Measurements from ENCODE around the gene SFT2D1. TPM values are rescaled to one million over a fixed set of nuclear protein-coding genes. Genes with fewer than 3 reads are reported as not detected.

Gene SFT2D1
- total and polyA plus RNA-seq, 9 of the 15 experiments (the other 6 are each of a cell fraction or from before 2014, with no cell fraction given), result 54.4 to 140 (median 74.6) TPM

DNA sequence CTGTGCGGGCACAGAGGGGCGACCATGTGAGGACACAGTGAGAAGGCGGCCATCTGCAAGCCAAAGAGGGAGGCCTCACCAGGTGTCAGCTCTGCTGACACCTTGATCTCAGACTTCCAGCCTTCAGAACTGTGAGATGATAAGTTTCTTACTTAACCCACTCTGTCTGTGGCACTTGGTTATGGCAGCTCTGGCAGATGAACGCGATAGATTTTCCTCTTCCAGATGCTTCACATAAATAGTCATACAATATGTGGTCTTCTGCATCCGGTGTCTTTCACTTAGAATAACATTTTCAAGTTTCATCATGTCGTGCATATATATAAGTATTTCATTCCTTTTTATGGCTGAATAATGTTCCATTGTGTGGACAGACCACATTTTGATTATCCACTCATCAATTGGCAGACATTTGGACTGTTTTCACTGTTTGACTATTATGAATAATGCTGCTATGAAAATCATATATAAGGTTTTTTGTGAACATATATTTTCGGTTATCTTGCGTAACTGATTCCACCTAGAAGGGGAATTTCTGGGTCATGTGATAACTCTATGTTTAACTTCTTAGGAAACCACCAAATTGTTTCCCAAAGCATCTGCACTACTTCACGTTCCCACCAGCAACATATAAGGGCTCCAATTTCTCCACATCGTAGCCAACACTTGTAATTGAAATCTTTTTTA is 64.3 kb downstream of the SFT2D1 start:
- peaks cover 25 to 54% of the 10 kb centered on the region in 2 experiments for H3K27me3 ChIP-seq (ENCODE audit: control insufficient read depth in 2 of 2, insufficient read depth in 2 of 2, low read length in 2 of 2)
- POLR2A ChIA-PET, result no interaction called here
- H3K4me2 ChIP-seq (ENCODE audit: insufficient read depth, low read length), result no peak overlapping the region
- no peaks in the 10 kb centered on the region for H3K36me3 ChIP-seq (ENCODE audit: control insufficient read depth, insufficient read depth, low read length)
- H3K9ac ChIP-seq (ENCODE audit: insufficient read depth in 1 of 2, low read depth in 2 of 2, low read length in 2 of 2), result no peak overlapping the region
- H3K4me1 ChIP-seq (replicated peaks in 1 of 2; ENCODE audit: control insufficient read depth in 2 of 2, insufficient read depth in 2 of 2, low read length in 2 of 2), result peaks cover 0 to 3% of the 10 kb centered on the region in 2 experiments; a peak in 1 of 5 replicates
- no peak overlapping the region for H3K4me3 ChIP-seq
- no TSS peak for BruUV-seq (replicated peaks)
- CTCF ChIA-PET (ENCODE audit: low intra/inter-chr PET ratio), result interaction anchor here (0.6 to 4.1 kb wide), 2 partner anchors 12 to 123 kb away, joined by 6 to 37 read pairs; no protein-coding TSS in a partner anchor
- H3K79me2 ChIP-seq (ENCODE audit: control insufficient read depth, insufficient read depth, low read length), result no peaks in the 10 kb centered on the region
- ATAC-seq (no peak), FAIRE-seq (no peak), DNase-seq (ENCODE audit: extremely low read depth in 1 of 4, low spot score in 3 of 4) (no peak)
- in situ Hi-C loops (cut with MboI), result no loop called here
- no peaks in the 10 kb centered on the region for H4K20me1 ChIP-seq (replicated peaks; ENCODE audit: control insufficient read depth, insufficient read depth, low read length)
- H3K9me3 ChIP-seq (replicated peaks; ENCODE audit: control insufficient read depth, insufficient read depth, low read depth, low read length), result no peaks in the 10 kb centered on the region
- no peak overlapping the region for H2AFZ ChIP-seq (ENCODE audit: low read depth, low read length)
- 4% methylated on average over 11 of the region's 11 CpGs for WGBS (ENCODE audit: insufficient coverage, low coverage, missing lambda C conversion rate)
- no peak overlapping the region for H3K27ac ChIP-seq (ENCODE audit: extremely low read depth, low read depth, low read length)
- no peaks in the 10 kb centered on the region for H3K9me1 ChIP-seq (ENCODE audit: control insufficient read depth, insufficient read depth, low read length)
- intact Hi-C loops (cut with micrococcal nuclease), result loop anchor here (5.0 to 10.0 kb wide), 3 partner anchors 104 to 497 kb away; partner anchors contain the start of gene MPC1
- TF ChIP-seq ZNF766 (CRISPR knock-in tag; conservative IDR thresholded peaks at IDR 0.05) (no peak), SP1 (CRISPR knock-in tag; IDR thresholded peaks at IDR 0.05) (no peak), POLR2B (IDR thresholded peaks at IDR 0.05; ENCODE audit: low read depth, partially characterized antibody) (no peak), SMARCE1 (IDR thresholded peaks at IDR 0.05) (no peak), POLR3A (IDR thresholded peaks at IDR 0.05; ENCODE audit: borderline replicate concordance, extremely low read depth, insufficient read depth, insufficient read length) (no peak), SMC3 (conservative IDR thresholded peaks at IDR 0.05; ENCODE audit: insufficient read depth, low read depth, low read length) (no peak), BRD4 (IDR thresholded peaks at IDR 0.05) (no peak), ZNF431 (CRISPR knock-in tag; IDR thresholded peaks at IDR 0.05) (no peak), HMGN3 (IDR thresholded peaks at IDR 0.05; ENCODE audit: borderline replicate concordance, extremely low read depth, insufficient read length, low read depth, low read length) (no peak), PHF8 (IDR thresholded peaks at IDR 0.05; ENCODE audit: borderline replicate concordance, low read length) (no peak)
- TF ChIP-seq, protein P1, sequence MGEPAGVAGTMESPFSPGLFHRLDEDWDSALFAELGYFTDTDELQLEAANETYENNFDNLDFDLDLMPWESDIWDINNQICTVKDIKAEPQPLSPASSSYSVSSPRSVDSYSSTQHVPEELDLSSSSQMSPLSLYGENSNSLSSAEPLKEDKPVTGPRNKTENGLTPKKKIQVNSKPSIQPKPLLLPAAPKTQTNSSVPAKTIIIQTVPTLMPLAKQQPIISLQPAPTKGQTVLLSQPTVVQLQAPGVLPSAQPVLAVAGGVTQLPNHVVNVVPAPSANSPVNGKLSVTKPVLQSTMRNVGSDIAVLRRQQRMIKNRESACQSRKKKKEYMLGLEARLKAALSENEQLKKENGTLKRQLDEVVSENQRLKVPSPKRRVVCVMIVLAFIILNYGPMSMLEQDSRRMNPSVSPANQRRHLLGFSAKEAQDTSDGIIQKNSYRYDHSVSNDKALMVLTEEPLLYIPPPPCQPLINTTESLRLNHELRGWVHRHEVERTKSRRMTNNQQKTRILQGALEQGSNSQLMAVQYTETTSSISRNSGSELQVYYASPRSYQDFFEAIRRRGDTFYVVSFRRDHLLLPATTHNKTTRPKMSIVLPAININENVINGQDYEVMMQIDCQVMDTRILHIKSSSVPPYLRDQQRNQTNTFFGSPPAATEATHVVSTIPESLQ (CRISPR knock-in tag; IDR thresholded peaks at IDR 0.05), result no peak
- TF ChIP-seq, protein P2, sequence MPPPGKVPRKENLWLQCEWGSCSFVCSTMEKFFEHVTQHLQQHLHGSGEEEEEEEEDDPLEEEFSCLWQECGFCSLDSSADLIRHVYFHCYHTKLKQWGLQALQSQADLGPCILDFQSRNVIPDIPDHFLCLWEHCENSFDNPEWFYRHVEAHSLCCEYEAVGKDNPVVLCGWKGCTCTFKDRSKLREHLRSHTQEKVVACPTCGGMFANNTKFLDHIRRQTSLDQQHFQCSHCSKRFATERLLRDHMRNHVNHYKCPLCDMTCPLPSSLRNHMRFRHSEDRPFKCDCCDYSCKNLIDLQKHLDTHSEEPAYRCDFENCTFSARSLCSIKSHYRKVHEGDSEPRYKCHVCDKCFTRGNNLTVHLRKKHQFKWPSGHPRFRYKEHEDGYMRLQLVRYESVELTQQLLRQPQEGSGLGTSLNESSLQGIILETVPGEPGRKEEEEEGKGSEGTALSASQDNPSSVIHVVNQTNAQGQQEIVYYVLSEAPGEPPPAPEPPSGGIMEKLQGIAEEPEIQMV (tag; conservative IDR thresholded peaks at IDR 0.05; ENCODE audit: low read depth), result no peak
- TF ChIP-seq, protein P3, sequence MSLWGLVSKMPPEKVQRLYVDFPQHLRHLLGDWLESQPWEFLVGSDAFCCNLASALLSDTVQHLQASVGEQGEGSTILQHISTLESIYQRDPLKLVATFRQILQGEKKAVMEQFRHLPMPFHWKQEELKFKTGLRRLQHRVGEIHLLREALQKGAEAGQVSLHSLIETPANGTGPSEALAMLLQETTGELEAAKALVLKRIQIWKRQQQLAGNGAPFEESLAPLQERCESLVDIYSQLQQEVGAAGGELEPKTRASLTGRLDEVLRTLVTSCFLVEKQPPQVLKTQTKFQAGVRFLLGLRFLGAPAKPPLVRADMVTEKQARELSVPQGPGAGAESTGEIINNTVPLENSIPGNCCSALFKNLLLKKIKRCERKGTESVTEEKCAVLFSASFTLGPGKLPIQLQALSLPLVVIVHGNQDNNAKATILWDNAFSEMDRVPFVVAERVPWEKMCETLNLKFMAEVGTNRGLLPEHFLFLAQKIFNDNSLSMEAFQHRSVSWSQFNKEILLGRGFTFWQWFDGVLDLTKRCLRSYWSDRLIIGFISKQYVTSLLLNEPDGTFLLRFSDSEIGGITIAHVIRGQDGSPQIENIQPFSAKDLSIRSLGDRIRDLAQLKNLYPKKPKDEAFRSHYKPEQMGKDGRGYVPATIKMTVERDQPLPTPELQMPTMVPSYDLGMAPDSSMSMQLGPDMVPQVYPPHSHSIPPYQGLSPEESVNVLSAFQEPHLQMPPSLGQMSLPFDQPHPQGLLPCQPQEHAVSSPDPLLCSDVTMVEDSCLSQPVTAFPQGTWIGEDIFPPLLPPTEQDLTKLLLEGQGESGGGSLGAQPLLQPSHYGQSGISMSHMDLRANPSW (CRISPR knock-in tag; IDR thresholded peaks at IDR 0.05), result no peak
- TF ChIP-seq, protein P4, sequence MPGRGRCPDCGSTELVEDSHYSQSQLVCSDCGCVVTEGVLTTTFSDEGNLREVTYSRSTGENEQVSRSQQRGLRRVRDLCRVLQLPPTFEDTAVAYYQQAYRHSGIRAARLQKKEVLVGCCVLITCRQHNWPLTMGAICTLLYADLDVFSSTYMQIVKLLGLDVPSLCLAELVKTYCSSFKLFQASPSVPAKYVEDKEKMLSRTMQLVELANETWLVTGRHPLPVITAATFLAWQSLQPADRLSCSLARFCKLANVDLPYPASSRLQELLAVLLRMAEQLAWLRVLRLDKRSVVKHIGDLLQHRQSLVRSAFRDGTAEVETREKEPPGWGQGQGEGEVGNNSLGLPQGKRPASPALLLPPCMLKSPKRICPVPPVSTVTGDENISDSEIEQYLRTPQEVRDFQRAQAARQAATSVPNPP (IDR thresholded peaks at IDR 0.05; ENCODE audit: borderline replicate concordance, insufficient read depth, insufficient read length), result no peak
